Prostate gland (tissue), 2 donors: Measurements from ENCODE around the gene LAMB1.

Experiments used
- CTCF ChIP-seq, 4 experiments: fragments of 200-600 bp in 2 of 4; fragments of 450-650 bp in 2 of 4; sonication (generic) in 2 of 4; IDR thresholded peaks; 1 replicate in 3 of 4; 2 replicates in 1 of 4; pipeline ENCODE4 v1.5.1; 2016 to 2019; ENCODE audit warnings: antibody characterized with exemption in 4 of 4, mild to moderate bottlenecking in 2 of 4, moderate library complexity in 2 of 4
- POLR2AphosphoS5 ChIP-seq: sonication (generic); formaldehyde crosslinking; IDR thresholded peaks from one replicate; pipeline ENCODE4 v1.6.1; 2017; ENCODE audit warnings: antibody characterized with exemption

- TF ChIP-seq CTCF (IDR thresholded peaks at IDR 0.05) (no peak), POLR2AphosphoS5 (no peak)
Observed at GRCh38 chr7:107977048-107977447, 25.9 kb downstream of the LAMB1 start.
